ENCODE results near the gene UBE2J1.

DNA sequence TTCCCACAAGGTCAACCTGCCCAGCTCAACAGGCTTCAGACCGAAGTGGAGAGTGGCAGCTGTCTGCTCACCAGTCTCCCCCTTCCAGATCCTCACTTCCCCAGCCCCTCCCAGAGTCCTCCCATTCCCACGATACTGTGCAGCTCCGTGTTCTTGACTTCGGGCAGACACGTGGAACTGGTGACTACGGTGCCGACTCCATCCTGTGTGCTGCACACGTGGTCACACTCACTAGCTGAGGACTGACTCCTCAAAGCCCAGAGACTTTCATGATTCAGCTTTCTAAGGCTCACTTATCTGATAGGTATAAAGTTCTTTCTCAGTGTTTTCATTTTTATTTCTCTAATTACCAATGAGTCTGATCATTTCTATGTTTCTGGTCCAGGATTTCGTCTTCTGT is 69.8 kb downstream of the UBE2J1 start:
- TF ChIP-seq, protein P1, sequence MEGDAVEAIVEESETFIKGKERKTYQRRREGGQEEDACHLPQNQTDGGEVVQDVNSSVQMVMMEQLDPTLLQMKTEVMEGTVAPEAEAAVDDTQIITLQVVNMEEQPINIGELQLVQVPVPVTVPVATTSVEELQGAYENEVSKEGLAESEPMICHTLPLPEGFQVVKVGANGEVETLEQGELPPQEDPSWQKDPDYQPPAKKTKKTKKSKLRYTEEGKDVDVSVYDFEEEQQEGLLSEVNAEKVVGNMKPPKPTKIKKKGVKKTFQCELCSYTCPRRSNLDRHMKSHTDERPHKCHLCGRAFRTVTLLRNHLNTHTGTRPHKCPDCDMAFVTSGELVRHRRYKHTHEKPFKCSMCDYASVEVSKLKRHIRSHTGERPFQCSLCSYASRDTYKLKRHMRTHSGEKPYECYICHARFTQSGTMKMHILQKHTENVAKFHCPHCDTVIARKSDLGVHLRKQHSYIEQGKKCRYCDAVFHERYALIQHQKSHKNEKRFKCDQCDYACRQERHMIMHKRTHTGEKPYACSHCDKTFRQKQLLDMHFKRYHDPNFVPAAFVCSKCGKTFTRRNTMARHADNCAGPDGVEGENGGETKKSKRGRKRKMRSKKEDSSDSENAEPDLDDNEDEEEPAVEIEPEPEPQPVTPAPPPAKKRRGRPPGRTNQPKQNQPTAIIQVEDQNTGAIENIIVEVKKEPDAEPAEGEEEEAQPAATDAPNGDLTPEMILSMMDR (IDR thresholded peaks at IDR 0.05 in 8 of 11, conservative IDR thresholded peaks at IDR 0.05 in 3 of 11) = no peak
- TF ChIP-seq POLR2AphosphoS5 (IDR thresholded peaks at IDR 0.05) (no peak), POLR2A (IDR thresholded peaks at IDR 0.05) (no peak)

All from spleen (tissue), 7 donors.